GM23248 (cell line): ENCODE data around the gene VAMP5. TPM values are rescaled to one million over a fixed set of nuclear protein-coding genes. Genes with fewer than 3 reads are reported as not detected.

ENCODE experiments used
- DNase-seq: peaks from one replicate; pipeline ENCODE4 v3.0.0-alpha.2; 2015
- H2AFZ ChIP-seq: fragments of 200-600 bp; sonication (generic); 2 replicates; pipeline ENCODE4 v1.6.1; 2016; ENCODE audit warnings: antibody characterized with exemption
- H3F3A ChIP-seq: fragments of 200-600 bp; sonication (generic); 2 replicates; pipeline ENCODE4 v1.6.1; 2016; ENCODE audit warnings: mild to moderate bottlenecking, antibody characterized with exemption, mixed run types; ENCODE audit not compliant: insufficient read depth
- H3K27ac ChIP-seq: fragments of 200-600 bp; sonication (generic); 2 replicates; pipeline ENCODE4 v1.5.1; 2016; ENCODE audit warnings: mild to moderate bottlenecking
- H3K27me3 ChIP-seq: fragments of 200-600 bp; sonication (generic); replicated peaks from 2 replicates; pipeline ENCODE4 v1.6.1; 2016; ENCODE audit warnings: mild to moderate bottlenecking; ENCODE audit not compliant: insufficient read depth
- H3K36me3 ChIP-seq: fragments of 200-600 bp; sonication (generic); 2 replicates; pipeline ENCODE4 v1.6.1; 2016; ENCODE audit warnings: low read depth, mild to moderate bottlenecking
- H3K4me1 ChIP-seq: fragments of 200-600 bp; sonication (generic); 2 replicates; pipeline ENCODE4 v1.6.1; 2016; ENCODE audit warnings: mild to moderate bottlenecking; ENCODE audit not compliant: insufficient read depth
- H3K4me2 ChIP-seq: fragments of 200-600 bp; sonication (generic); one replicate; pipeline ENCODE4 v1.6.1; 2016; ENCODE audit warnings: mild to moderate bottlenecking; ENCODE audit not compliant: unreplicated experiment
- H3K4me3 ChIP-seq: fragments of 200-600 bp; sonication (generic); 2 replicates; pipeline ENCODE4 v1.5.1; 2016; ENCODE audit warnings: mild to moderate bottlenecking
- H3K79me2 ChIP-seq: fragments of 200-600 bp; sonication (generic); 2 replicates; pipeline ENCODE4 v1.6.1; 2016; ENCODE audit warnings: mild to moderate bottlenecking; ENCODE audit not compliant: insufficient read depth
- H3K9ac ChIP-seq: fragments of 200-600 bp; sonication (generic); 2 replicates; pipeline ENCODE4 v1.6.1; 2016; ENCODE audit warnings: mild to moderate bottlenecking
- H3K9me2 ChIP-seq: fragments of 200-600 bp; sonication (generic); 2 replicates; pipeline ENCODE4 v1.6.1; 2016; ENCODE audit warnings: mixed run types, mild to moderate bottlenecking, moderate library complexity; ENCODE audit not compliant: insufficient read depth
- H3K9me3 ChIP-seq: fragments of 200-600 bp; sonication (generic); one replicate; pipeline ENCODE4 v1.6.1; 2017; ENCODE audit warnings: low read depth
- H4K20me1 ChIP-seq: fragments of 200-600 bp; sonication (generic); 2 replicates; pipeline ENCODE4 v1.6.0; 2016; ENCODE audit not compliant: insufficient read depth
- EZH2 ChIP-seq: fragments of 200-600 bp; sonication (generic); IDR thresholded peaks from 2 replicates; pipeline ENCODE4 v1.6.1; 2018; ENCODE audit warnings: antibody characterized with exemption, mild to moderate bottlenecking; ENCODE audit not compliant: insufficient read depth, poor library complexity, severe bottlenecking
- EZH2phosphoT487 ChIP-seq: fragments of 200-600 bp; sonication (generic); IDR thresholded peaks from 2 replicates; pipeline ENCODE4 v1.6.1; 2018; ENCODE audit warnings: antibody characterized with exemption, moderate library complexity, mild to moderate bottlenecking, low read depth; ENCODE audit not compliant: insufficient read depth
- WGBS, 2 experiments: methylation state at CpG; one replicate each; pipeline ENCODE4 v1.1.6; 2015 to 2017; ENCODE audit warnings: low lambda C conversion rate in 2 of 2, low coverage in 1 of 2; ENCODE audit errors: missing lambda C conversion rate in 2 of 2; 5-methylcytosine and 5-hydroxymethylcytosine counted together
- in situ Hi-C: fragments of 300-500 bp; cut with MboI; formaldehyde crosslinking; loops from 2 replicates; pipeline ENCODE4 v1.15.0; 2020
- polyA plus RNA-seq: library from polyadenylated mRNA; unstranded; fragments of >200 nt; fragmentation: Nextera tagmentation; extraction: Ambion mirVana; gene quantifications from 2 replicates; pipeline ENCODE4 v1.2.1, GENCODE V29; 2016
- total RNA-seq: library from RNA; depleted of rRNA; stranded (reverse); fragments of >200 nt; shearing (Covaris generic); gene quantifications from 2 replicates; pipeline ENCODE4 v1.2.3, GENCODE V29; 2014

VAMP5 gene
- total and polyA plus RNA-seq, 2 experiments from 2014 or later: 59.0 to 289 TPM

DNA sequence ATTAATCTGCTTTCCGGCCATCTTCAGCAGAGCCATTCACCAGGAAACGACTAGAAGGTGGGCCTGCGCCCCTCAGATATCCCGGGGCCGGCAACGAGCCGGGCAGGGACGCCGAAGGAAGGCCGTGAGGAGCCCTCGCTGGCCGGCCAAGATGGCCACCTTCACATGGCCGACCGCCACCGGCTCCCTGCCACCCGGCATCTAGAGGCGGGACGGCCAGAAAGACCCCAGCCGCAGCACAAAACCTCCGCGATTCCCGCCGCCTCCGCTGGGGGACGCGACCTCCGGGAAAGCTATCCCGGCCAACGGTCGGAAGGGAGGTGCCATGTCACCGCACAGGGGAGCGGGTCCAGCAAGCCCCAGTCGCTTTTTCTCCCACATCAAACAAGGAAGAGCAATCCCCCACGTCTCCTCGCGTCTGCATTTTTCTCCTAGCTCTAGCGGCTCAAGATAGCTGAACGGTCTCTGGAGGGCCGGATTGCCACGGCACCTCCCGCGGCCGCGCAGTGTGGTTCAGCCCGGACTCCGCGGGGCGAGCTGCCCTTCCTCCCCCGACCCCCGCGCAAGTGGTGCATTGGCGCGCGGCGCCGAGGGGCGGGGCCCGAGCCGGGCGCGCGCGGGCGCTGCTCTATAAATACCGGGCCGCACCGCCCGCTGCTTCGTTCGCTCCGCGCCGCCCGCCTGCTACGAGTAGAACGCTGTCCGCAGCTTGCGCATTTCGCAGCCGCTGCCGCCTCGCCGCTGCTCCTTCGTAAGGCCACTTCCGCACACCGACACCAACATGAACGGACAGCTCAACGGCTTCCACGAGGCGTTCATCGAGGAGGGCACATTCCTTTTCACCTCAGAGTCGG lies 45.5 kb upstream of the VAMP5 start, which contains the start of gene MAT2A:
MAT2A (plus strand) TSS at position 662 of the 854 bp plus-strand sequence; CDS start at position 782, 120 bp downstream.
- TF ChIP-seq EZH2 (no peak), EZH2phosphoT487 (no peak)
- peak within 1 kb of the TSS; percentile 95 for H3K27ac ChIP-seq
- H3K79me2 ChIP-seq: peaks cover 65% of the 10 kb centered on the region
- peak; percentile 93 for DNase-seq
- in situ Hi-C loops: no loop called here
- peak within 1 kb of the TSS; percentile 92 for H3K4me3 ChIP-seq
- peaks cover 30% of the 10 kb centered on the region for H4K20me1 ChIP-seq
- H3K9ac ChIP-seq: peak within 1 kb of the TSS; percentile 98
- H3K9me2 ChIP-seq: no peaks in the 10 kb centered on the region
- WGBS, 2 experiments: 1% methylated on average over 81 to 85 of the region's 92 CpGs
- peak within 1 kb of the TSS; percentile 66 for H2AFZ ChIP-seq
- peaks cover 34% of the 10 kb centered on the region for H3K4me1 ChIP-seq
- H3K27me3 ChIP-seq: no peaks in the 10 kb centered on the region
- H3K36me3 ChIP-seq: peaks cover 34% of the 10 kb centered on the region
- H3F3A ChIP-seq: peaks cover 56% of the 10 kb centered on the region
- H3K4me2 ChIP-seq: peak within 1 kb of the TSS; percentile 100
- no peaks in the 10 kb centered on the region for H3K9me3 ChIP-seq

DNA sequence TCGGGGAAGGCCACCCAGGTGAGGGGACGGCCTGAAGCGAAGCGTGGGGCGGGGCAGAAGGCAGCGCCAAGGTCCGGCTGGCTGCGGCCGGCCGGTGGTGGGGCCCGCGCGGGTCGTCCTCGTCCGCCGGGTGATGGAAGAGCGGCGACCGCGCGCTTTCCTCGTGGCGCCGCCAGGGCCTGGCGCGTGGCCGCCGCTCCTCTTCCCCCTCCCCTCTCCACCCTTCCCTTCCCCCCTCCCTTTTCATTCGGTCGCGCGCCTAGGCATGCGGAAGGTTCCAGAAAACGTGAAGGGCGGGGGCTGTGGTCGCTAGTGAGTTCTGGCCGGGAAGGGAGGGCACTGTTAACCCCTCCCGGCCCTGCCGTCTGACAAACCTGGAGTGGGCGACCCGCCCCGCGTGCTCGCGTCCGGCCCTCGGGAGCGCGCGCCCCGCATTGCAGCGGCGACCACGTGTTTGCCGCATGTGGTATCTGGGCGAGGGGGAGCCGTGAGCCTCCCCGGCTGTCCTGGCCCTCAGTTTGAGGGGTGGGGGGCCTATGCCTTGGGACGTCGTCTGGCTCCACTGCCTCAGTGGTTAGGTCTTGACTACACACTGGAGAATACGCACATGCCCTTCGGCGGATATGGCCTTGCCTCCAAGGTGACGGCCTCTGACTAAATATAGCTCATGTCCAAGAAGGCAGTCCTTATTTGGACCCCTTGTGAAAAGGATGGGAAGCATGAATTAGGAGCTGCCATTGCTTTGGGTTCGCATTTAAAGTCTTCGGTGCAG lies 44.7 kb upstream of the VAMP5 start:
- H3F3A ChIP-seq: peaks cover 64% of the 10 kb centered on the region
- H3K36me3 ChIP-seq: peaks cover 42% of the 10 kb centered on the region
- peak overlapping the region; percentile 92 for H3K4me3 ChIP-seq
- H3K27me3 ChIP-seq: no peaks in the 10 kb centered on the region
- H3K9me3 ChIP-seq: no peaks in the 10 kb centered on the region
- no peak for TF ChIP-seq EZH2
- no peak for TF ChIP-seq EZH2phosphoT487
- H2AFZ ChIP-seq: no peak overlapping the region
- peak overlapping the region; percentile 100 for H3K4me2 ChIP-seq
- H3K27ac ChIP-seq: peak overlapping the region; percentile 95
- no peaks in the 10 kb centered on the region for H3K9me2 ChIP-seq
- peaks cover 30% of the 10 kb centered on the region for H4K20me1 ChIP-seq
- peaks cover 37% of the 10 kb centered on the region for H3K4me1 ChIP-seq
- peak; percentile 82 for DNase-seq
- H3K9ac ChIP-seq: peak overlapping the region; percentile 98
- peaks cover 68% of the 10 kb centered on the region for H3K79me2 ChIP-seq
- 0 to 2% methylated on average over 25 to 54 of the region's 67 CpGs for WGBS, 2 experiments
- in situ Hi-C loops: no loop called here

DNA sequence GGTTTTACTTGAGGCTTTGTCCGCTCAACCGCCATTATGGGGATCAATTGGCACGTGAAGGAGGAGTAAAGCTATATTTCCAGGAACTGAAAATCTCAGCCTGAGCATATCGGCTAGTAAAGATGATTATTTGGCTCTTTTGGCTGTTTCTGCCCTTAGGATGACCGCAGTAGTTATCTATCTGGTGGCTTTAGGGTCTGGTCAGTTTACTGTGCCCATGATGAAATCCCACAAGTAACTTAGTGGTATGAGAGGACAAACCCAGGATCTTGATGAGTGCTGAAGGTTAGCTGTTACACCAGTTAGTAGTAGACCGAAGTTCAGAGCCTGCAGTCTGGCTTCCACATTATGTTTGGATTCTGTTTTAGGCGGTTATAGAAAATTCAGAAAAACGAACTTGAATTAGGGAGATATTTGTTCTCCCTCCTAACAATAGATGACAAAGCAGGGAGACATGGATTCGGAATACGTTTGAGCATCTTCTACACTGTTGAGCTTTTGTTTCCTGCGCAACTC lies 44.0 kb upstream of the VAMP5 start:
- in situ Hi-C loops: no loop called here

DNA sequence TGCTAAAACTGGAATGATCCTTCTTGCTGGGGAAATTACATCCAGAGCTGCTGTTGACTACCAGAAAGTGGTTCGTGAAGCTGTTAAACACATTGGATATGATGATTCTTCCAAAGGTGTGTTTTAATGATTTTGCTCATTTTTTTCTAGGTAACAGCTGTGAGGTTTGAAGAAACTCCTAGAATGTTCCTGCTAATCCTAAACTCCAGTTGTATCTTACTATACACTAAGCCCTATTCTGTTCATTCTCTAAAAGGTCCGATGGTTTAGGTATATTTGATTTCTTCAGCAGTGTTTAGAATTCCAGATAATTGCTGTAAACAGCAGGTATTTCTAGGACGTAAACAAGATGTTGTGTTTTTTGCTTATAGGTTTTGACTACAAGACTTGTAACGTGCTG lies 43.0 kb upstream of the VAMP5 start:
- no peaks in the 10 kb centered on the region for H3K9me2 ChIP-seq
- H3K4me1 ChIP-seq: peaks cover 36% of the 10 kb centered on the region
- peak overlapping the region; percentile 98 for H3K9ac ChIP-seq
- H2AFZ ChIP-seq: no peak overlapping the region
- H3K4me2 ChIP-seq: peak overlapping the region; percentile 100
- H3K36me3 ChIP-seq: peaks cover 58% of the 10 kb centered on the region
- H3K27me3 ChIP-seq: no peaks in the 10 kb centered on the region
- peaks cover 70% of the 10 kb centered on the region for H3K79me2 ChIP-seq
- DNase-seq: no peak
- no peak for TF ChIP-seq EZH2
- no peak for TF ChIP-seq EZH2phosphoT487
- in situ Hi-C loops: no loop called here
- peak overlapping the region; percentile 95 for H3K27ac ChIP-seq
- peaks cover 80% of the 10 kb centered on the region for H3F3A ChIP-seq
- H4K20me1 ChIP-seq: peaks cover 30% of the 10 kb centered on the region
- H3K4me3 ChIP-seq: peak overlapping the region; percentile 92
- no peaks in the 10 kb centered on the region for H3K9me3 ChIP-seq
- WGBS, 2 experiments: 11 to 14% methylated on average over 4 of the region's 4 CpGs

More for the DNA sequence above, 44.0 kb upstream of the VAMP5 start:
- Histone ChIP-seq H3K9me2 (no peaks in the 10 kb centered on the region), H3K4me2 (peak overlapping the region; percentile 100), H3K27me3 (no peaks in the 10 kb centered on the region), H3K4me3 (peak overlapping the region; percentile 92), H3K4me1 (peaks cover 37% of the 10 kb centered on the region), H3K79me2 (peaks cover 70% of the 10 kb centered on the region), H3K9me3 (no peaks in the 10 kb centered on the region), H2AFZ (no peak overlapping the region), H3K27ac (peak overlapping the region; percentile 95), H3K9ac (peak overlapping the region; percentile 98), H3F3A (peaks cover 71% of the 10 kb centered on the region), H3K36me3 (peaks cover 47% of the 10 kb centered on the region), H4K20me1 (peaks cover 30% of the 10 kb centered on the region)
- peak; percentile 54 for DNase-seq
- WGBS, 2 experiments: 2 to 4% methylated on average over 11 of the region's 11 CpGs
- no peak for TF ChIP-seq EZH2
- no peak for TF ChIP-seq EZH2phosphoT487
